HEK293 (cell line): ENCODE results near the gene RGL3.

Experiments used
- CTCF ChIA-PET: fragments of 350-600 bp; formaldehyde crosslinking; extraction: SDS; loops from one replicate; lab custom pipeline; 2021; ENCODE audit warnings: antibody characterized with exemption; lab: Yijun Ruan, JAX
- POLR2A ChIA-PET: fragments of 300-600 bp; formaldehyde crosslinking; extraction: SDS; loops from one replicate; lab custom pipeline; 2020; ENCODE audit warnings: antibody characterized with exemption, inconsistent platforms; lab: Yijun Ruan, JAX
- H3K27ac ChIP-seq: fragments of 200-500 bp; sonication (Bioruptor generic); 2 replicates; pipeline ENCODE4 v1.5.1; 2014; ENCODE audit warnings: low read depth, low read length, control low read depth, inconsistent platforms; ENCODE audit errors: extremely low read depth
- H3K36me3 ChIP-seq, 2 experiments: fragments of 200-500 bp in 1 of 2; sonication (Bioruptor generic) in 1 of 2; 1 replicate in 1 of 2; 2 replicates in 1 of 2; pipeline ENCODE4 v1.5.1; 2014 to 2017; ENCODE audit warnings: inconsistent platforms in 2 of 2, low read length in 2 of 2; ENCODE audit not compliant: control insufficient read depth in 2 of 2, insufficient read depth in 1 of 2
- H3K4me1 ChIP-seq: fragments of 200-500 bp; sonication (Bioruptor generic); 2 replicates; pipeline ENCODE4 v1.5.1; 2014; ENCODE audit warnings: mild to moderate bottlenecking, low read length, inconsistent platforms; ENCODE audit not compliant: control insufficient read depth, insufficient read depth
- H3K4me3 ChIP-seq: 2 replicates; pipeline ENCODE4 v1.5.1; 2011; ENCODE audit warnings: low read depth, mild to moderate bottlenecking, control low read depth, low read length, moderate library complexity
- H3K9me3 ChIP-seq: fragments of 200-500 bp; sonication (Bioruptor generic); 2 replicates; pipeline ENCODE4 v1.5.1; 2014; ENCODE audit warnings: low read depth, low read length, inconsistent platforms; ENCODE audit not compliant: control insufficient read depth, insufficient read depth
- HIC1 ChIP-seq: fragments of 450-650 bp; formaldehyde crosslinking; IDR thresholded peaks from 2 replicates; pipeline ENCODE4 v1.5.1; 2016; ENCODE audit warnings: missing biosample characterization, missing genetic modification characterization
- KLF17 ChIP-seq: fragments of 450-650 bp; formaldehyde crosslinking; IDR thresholded peaks from 2 replicates; pipeline ENCODE4 v1.5.1; 2016; ENCODE audit warnings: missing biosample characterization, missing genetic modification characterization
- PRDM6 ChIP-seq: fragments of 450-650 bp; formaldehyde crosslinking; IDR thresholded peaks from 2 replicates; pipeline ENCODE4 v1.5.1; 2017; ENCODE audit warnings: missing biosample characterization, missing genetic modification characterization
- YY1 ChIP-seq: fragments of 450-650 bp; formaldehyde crosslinking; IDR thresholded peaks from 2 replicates; pipeline ENCODE4 v1.5.1; 2018; ENCODE audit warnings: missing biosample characterization, missing genetic modification characterization
- ZNF121 ChIP-seq: fragments of 450-650 bp; formaldehyde crosslinking; IDR thresholded peaks from 2 replicates; pipeline ENCODE4 v1.5.1; 2016; ENCODE audit warnings: missing biosample characterization, missing genetic modification characterization
- ZNF2 ChIP-seq: fragments of 450-650 bp; formaldehyde crosslinking; IDR thresholded peaks from 2 replicates; pipeline ENCODE4 v1.5.1; 2016; ENCODE audit warnings: missing biosample characterization, missing genetic modification characterization
- ZNF280D ChIP-seq: fragments of 450-650 bp; formaldehyde crosslinking; IDR thresholded peaks from 2 replicates; pipeline ENCODE4 v1.5.1; 2016; ENCODE audit warnings: missing biosample characterization, missing genetic modification characterization
- ZNF366 ChIP-seq: fragments of 450-650 bp; formaldehyde crosslinking; conservative IDR thresholded peaks from 2 replicates; pipeline ENCODE4 v1.5.1; 2016; ENCODE audit warnings: missing biosample characterization, missing genetic modification characterization
- ZNF514 ChIP-seq: fragments of 450-650 bp; formaldehyde crosslinking; IDR thresholded peaks from 2 replicates; pipeline ENCODE4 v1.5.1; 2016; ENCODE audit warnings: missing biosample characterization, missing genetic modification characterization
- ZNF560 ChIP-seq: fragments of 450-650 bp; formaldehyde crosslinking; IDR thresholded peaks from 2 replicates; pipeline ENCODE4 v1.5.1; 2017; ENCODE audit warnings: missing biosample characterization, missing genetic modification characterization, borderline replicate concordance
- ZNF621 ChIP-seq: fragments of 450-650 bp; formaldehyde crosslinking; IDR thresholded peaks from 2 replicates; pipeline ENCODE4 v1.5.1; 2017; ENCODE audit warnings: missing biosample characterization, missing genetic modification characterization
- TF ChIP-seq, protein P1 (sequence below): fragments of 450-650 bp; formaldehyde crosslinking; IDR thresholded peaks from 2 replicates; pipeline ENCODE4 v1.5.1; 2016; ENCODE audit warnings: missing biosample characterization, missing genetic modification characterization, low read depth
- TF ChIP-seq, protein P2 (sequence below): fragments of 450-650 bp; formaldehyde crosslinking; conservative IDR thresholded peaks from 2 replicates; pipeline ENCODE4 v1.5.1; 2016; ENCODE audit warnings: low read depth, missing biosample characterization, missing genetic modification characterization
- TF ChIP-seq, protein P3 (sequence below): fragments of 450-650 bp; formaldehyde crosslinking; IDR thresholded peaks from 2 replicates; pipeline ENCODE4 v1.5.1; 2016; ENCODE audit warnings: missing biosample characterization, missing genetic modification characterization, low read depth

Gene RGL3

GRCh38 chr19:11463391-11463790 is 44.3 kb upstream of the RGL3 start (continued):
- TF ChIP-seq, protein P1, sequence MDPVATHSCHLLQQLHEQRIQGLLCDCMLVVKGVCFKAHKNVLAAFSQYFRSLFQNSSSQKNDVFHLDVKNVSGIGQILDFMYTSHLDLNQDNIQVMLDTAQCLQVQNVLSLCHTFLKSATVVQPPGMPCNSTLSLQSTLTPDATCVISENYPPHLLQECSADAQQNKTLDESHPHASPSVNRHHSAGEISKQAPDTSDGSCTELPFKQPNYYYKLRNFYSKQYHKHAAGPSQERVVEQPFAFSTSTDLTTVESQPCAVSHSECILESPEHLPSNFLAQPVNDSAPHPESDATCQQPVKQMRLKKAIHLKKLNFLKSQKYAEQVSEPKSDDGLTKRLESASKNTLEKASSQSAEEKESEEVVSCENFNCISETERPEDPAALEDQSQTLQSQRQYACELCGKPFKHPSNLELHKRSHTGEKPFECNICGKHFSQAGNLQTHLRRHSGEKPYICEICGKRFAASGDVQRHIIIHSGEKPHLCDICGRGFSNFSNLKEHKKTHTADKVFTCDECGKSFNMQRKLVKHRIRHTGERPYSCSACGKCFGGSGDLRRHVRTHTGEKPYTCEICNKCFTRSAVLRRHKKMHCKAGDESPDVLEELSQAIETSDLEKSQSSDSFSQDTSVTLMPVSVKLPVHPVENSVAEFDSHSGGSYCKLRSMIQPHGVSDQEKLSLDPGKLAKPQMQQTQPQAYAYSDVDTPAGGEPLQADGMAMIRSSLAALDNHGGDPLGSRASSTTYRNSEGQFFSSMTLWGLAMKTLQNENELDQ (tag by site-specific recombination) = no peak
- TF ChIP-seq HIC1 (tag by site-specific recombination) = no peak
- TF ChIP-seq, all 188 proteins: peak for 0

- Histone ChIP-seq H3K4me3 (no peak overlapping the region), H3K27ac (no peak overlapping the region), H3K36me3 (no peaks in the 10 kb centered on the region), H3K4me1 (no peaks in the 10 kb centered on the region), H3K9me3 (no peaks in the 10 kb centered on the region)
- ChIA-PET CTCF (no interaction called here), POLR2A (no interaction called here)
- TF ChIP-seq ZNF366 (tag by site-specific recombination) (peak; percentile 46), ZNF560 (no peak), YY1 (tag by site-specific recombination) (no peak), ZNF121 (tag by site-specific recombination) (peak; percentile 73), PRDM6 (tag by site-specific recombination) (no peak)
- TF ChIP-seq, protein P2, sequence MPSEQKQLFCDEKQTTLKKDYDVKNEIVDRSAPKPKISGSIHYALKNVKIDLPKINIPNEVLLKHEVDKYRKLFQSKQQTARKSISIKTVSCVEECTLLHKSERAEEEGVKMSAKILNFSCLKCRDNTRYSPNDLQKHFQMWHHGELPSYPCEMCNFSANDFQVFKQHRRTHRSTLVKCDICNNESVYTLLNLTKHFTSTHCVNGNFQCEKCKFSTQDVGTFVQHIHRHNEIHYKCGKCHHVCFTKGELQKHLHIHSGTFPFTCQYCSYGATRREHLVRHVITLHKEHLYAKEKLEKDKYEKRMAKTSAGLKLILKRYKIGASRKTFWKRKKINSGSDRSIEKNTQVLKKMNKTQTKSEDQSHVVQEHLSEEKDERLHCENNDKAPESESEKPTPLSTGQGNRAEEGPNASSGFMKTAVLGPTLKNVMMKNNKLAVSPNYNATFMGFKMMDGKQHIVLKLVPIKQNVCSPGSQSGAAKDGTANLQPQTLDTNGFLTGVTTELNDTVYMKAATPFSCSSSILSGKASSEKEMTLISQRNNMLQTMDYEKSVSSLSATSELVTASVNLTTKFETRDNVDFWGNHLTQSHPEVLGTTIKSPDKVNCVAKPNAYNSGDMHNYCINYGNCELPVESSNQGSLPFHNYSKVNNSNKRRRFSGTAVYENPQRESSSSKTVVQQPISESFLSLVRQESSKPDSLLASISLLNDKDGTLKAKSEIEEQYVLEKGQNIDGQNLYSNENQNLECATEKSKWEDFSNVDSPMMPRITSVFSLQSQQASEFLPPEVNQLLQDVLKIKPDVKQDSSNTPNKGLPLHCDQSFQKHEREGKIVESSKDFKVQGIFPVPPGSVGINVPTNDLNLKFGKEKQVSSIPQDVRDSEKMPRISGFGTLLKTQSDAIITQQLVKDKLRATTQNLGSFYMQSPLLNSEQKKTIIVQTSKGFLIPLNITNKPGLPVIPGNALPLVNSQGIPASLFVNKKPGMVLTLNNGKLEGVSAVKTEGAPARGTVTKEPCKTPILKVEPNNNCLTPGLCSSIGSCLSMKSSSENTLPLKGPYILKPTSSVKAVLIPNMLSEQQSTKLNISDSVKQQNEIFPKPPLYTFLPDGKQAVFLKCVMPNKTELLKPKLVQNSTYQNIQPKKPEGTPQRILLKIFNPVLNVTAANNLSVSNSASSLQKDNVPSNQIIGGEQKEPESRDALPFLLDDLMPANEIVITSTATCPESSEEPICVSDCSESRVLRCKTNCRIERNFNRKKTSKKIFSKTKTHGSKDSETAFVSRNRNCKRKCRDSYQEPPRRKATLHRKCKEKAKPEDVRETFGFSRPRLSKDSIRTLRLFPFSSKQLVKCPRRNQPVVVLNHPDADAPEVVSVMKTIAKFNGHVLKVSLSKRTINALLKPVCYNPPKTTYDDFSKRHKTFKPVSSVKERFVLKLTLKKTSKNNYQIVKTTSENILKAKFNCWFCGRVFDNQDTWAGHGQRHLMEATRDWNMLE (tag by site-specific recombination) = no peak
- TF ChIP-seq, protein P3, sequence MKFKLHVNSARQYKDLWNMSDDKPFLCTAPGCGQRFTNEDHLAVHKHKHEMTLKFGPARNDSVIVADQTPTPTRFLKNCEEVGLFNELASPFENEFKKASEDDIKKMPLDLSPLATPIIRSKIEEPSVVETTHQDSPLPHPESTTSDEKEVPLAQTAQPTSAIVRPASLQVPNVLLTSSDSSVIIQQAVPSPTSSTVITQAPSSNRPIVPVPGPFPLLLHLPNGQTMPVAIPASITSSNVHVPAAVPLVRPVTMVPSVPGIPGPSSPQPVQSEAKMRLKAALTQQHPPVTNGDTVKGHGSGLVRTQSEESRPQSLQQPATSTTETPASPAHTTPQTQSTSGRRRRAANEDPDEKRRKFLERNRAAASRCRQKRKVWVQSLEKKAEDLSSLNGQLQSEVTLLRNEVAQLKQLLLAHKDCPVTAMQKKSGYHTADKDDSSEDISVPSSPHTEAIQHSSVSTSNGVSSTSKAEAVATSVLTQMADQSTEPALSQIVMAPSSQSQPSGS (tag by site-specific recombination) = no peak
These were observed 42.3 kb upstream of the RGL3 start for GRCh38 chr19:11461453-11461852.

DNA sequence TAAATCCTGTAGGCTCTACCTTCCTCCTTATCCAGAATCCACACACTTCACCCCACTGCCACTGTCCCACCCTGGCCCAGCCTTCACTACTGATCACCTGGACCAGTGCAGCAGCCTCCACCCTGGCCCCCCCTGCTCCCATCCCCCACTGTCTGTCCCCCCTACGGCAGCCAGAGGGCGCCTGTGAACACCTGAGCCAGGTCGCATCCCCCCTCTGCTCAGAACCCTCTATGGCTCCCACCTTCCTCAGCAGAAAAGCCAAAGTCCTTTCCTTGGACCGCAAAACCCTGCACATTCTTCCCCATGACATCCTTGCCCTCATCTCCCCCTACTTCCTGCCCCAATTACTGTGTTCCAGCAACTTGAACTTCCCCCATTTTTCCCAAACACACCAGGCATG is 41.1 kb upstream of the RGL3 start:
- H3K9me3 ChIP-seq = no peaks in the 10 kb centered on the region
- H3K27ac ChIP-seq = no peak overlapping the region
- H3K4me1 ChIP-seq = no peaks in the 10 kb centered on the region
- H3K4me3 ChIP-seq = no peak overlapping the region
- ChIA-PET CTCF (interaction anchor here (0.6 to 1.4 kb wide), 4 partner anchors 17 to 100 kb away, joined by 3 to 5 read pairs (median 4); no protein-coding TSS in a partner anchor), POLR2A (no interaction called here)
- no peaks in the 10 kb centered on the region for H3K36me3 ChIP-seq
- TF ChIP-seq ZNF621 (tag by site-specific recombination) (no peak), ZNF2 (tag by site-specific recombination) (0 out of 2 replicates have a peak, but pooled peaks have one; percentile 18), ZNF514 (tag by site-specific recombination) (no peak), KLF17 (peak; percentile 21; the same call in 1 of the 2 replicates), ZNF280D (tag by site-specific recombination) (0 out of 2 replicates have a peak, but pooled peaks have one; percentile 21)
